Gastroesophageal sphincter (tissue), 4 donors: ENCODE measurements around the gene SPSB3. TPM values are rescaled to one million over a fixed set of nuclear protein-coding genes. Genes with fewer than 3 reads are reported as not detected.

ENCODE experiments used
- ATAC-seq: fragments of 150-250 bp; one replicate; pipeline ENCODE4 v1.9.1; 2016; ENCODE audit warnings: mild to moderate bottlenecking, moderate library complexity
- H3K27ac ChIP-seq, 4 donors: fragments of 200-600 bp; sonication (generic) in 3 of 4; 1 replicate in 3 of 4; 2 replicates in 1 of 4; pipeline ENCODE4 v1.5.1; 2016 to 2019
- H3K27me3 ChIP-seq: fragments of 200-600 bp; sonication (generic); one replicate; pipeline ENCODE4 v1.5.1; 2019
- H3K36me3 ChIP-seq, 2 donors: fragments of 200-600 bp; sonication (generic); one replicate each; pipeline ENCODE4 v1.5.1; 2019; ENCODE audit warnings: control low read depth in 1 of 2
- H3K4me1 ChIP-seq, 3 donors: fragments of 200-600 bp; sonication (generic); 1 replicate in 2 of 3; 2 replicates in 1 of 3; pipeline ENCODE4 v1.5.1; 2016 to 2019; ENCODE audit warnings: control low read depth in 2 of 3
- H3K4me3 ChIP-seq, 2 donors: fragments of 200-600 bp; sonication (generic); one replicate each; pipeline ENCODE4 v1.5.1; 2019; ENCODE audit warnings: mild to moderate bottlenecking in 1 of 2, moderate library complexity in 1 of 2
- H3K9me3 ChIP-seq, 3 donors: fragments of 200-600 bp; sonication (generic); one replicate each; pipeline ENCODE4 v1.5.1; 2017 to 2019; ENCODE audit warnings: control low read depth in 2 of 3
- EP300 ChIP-seq: sonication (generic); formaldehyde crosslinking; IDR thresholded peaks from one replicate; pipeline ENCODE4 v1.6.1; 2017; ENCODE audit warnings: antibody characterized with exemption, mild to moderate bottlenecking
- POLR2A ChIP-seq, 2 donors: fragments of 450-650 bp; IDR thresholded peaks; one replicate each; pipeline ENCODE4 v1.6.1; 2017; ENCODE audit warnings: antibody characterized with exemption in 2 of 2, mild to moderate bottlenecking in 2 of 2, moderate library complexity in 1 of 2
- POLR2AphosphoS5 ChIP-seq: sonication (generic); formaldehyde crosslinking; IDR thresholded peaks from one replicate; pipeline ENCODE4 v1.6.1; 2017; ENCODE audit warnings: antibody characterized with exemption
- WGBS, 2 donors: methylation state at CpG; one replicate each; pipeline ENCODE4 v1.1.5; 2018; ENCODE audit warnings: low coverage in 1 of 2; 5-methylcytosine and 5-hydroxymethylcytosine counted together
- small RNA-seq, 4 donors: library from RNA; depleted of rRNA; stranded (forward); fragments of <200 nt; gene quantifications; one replicate each; pipeline ENCODE3, GENCODE V24; 2016
- total RNA-seq, 4 donors: library from RNA; depleted of rRNA; stranded (reverse); fragments of >200 nt; gene quantifications; one replicate each; pipeline ENCODE4 v1.1.0, GENCODE V29; 2016
- TF ChIP-seq, protein P1 (sequence below), 4 experiments: fragments of 200-600 bp in 2 of 4; fragments of 450-650 bp in 2 of 4; sonication (generic) in 1 of 4; IDR thresholded peaks; one replicate each; pipeline ENCODE4 v1.5.1; 2017 to 2019; ENCODE audit warnings: antibody characterized with exemption in 4 of 4, mild to moderate bottlenecking in 2 of 4, moderate library complexity in 2 of 4

SPSB3 gene
- total RNA-seq, 4 donors from 2014 or later = 52.4 to 81.1 (median 75.4) TPM

DNA sequence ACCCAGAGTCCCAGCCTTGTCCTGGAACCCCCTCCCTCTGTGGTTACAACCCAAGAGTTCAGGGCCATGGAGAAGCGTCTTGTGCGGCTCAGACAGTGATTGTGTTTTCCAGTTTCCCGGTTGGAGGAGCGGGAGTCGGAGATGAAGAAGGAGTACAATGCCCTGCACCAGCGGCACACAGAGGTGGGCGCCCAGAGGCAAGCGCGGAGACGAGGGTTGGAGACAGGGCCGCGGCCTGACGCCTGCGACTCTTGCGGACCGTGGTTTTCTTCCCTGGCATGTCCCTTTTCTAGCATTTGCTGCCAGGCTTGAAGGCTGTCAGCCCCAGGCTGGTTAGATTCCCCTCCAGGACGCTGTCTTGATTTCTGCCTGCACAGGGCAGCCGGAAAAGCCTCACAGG is 53.3 kb downstream of the SPSB3 start:
- peaks cover 0 to 97% of the 10 kb centered on the region in 2 donors for H3K36me3 ChIP-seq

DNA sequence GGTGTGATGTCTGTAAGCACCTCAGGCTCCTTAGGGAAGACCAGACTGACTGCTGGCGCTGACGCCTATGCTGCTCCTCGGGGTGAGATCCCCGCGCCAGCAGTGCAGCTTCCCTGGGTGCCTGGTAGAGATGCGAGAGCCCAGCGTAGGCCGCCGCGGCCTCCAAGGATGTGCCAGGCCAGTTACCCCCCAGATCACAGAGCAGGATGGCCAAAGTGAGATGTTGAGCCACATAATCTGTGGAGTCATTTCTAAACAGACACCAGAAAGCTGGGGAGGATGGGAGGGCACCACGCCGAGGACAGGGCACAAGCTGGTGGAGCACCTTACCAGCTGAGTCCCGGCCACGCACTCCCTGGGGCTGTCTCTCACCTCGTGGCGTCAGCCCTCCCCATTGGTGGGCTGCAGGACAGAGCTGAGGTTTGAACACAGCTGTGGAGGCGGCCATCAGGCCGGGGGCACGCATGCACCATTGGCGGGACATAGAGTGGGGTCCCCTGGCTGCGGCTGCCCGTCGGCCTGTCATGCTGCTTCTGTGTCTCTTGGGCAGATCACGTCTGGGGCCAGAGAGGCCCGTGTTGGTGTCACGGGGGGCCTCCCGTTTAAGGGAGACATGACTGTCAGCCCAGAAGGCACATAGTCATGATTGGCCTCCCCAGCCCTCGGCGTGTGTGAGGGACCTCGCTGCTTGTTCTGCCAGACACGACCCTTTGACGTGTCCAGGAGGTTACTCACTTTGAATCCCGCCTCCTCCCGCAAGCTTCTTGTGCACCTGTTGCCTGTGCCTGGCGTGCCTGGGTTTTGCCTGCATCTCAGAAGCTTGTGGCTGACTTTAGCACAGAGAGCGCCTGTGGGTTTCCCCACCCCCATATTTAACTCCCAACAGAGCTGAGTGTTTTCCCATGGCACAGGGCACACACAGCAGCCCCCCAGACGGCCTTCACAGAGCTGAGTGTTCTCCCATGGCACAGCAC is 54.4 kb downstream of the SPSB3 start:
- WGBS, 2 donors = 90 to 91% methylated on average over 4 to 8 of the region's 37 CpGs
- Histone ChIP-seq H3K36me3 (peaks cover 0 to 86% of the 10 kb centered on the region in 2 donors), H3K4me3 (no peak overlapping the region), H3K27ac (no peak overlapping the region), H3K4me1 (peaks cover 0 to 19% (median 0%) of the 10 kb centered on the region in 3 donors), H3K9me3 (no peaks in the 10 kb centered on the region), H3K27me3 (no peaks in the 10 kb centered on the region)
- no peak for ATAC-seq
- TF ChIP-seq POLR2AphosphoS5 (no peak), EP300 (no peak), POLR2A (IDR thresholded peaks at IDR 0.05) (no peak)
- TF ChIP-seq, protein P1, sequence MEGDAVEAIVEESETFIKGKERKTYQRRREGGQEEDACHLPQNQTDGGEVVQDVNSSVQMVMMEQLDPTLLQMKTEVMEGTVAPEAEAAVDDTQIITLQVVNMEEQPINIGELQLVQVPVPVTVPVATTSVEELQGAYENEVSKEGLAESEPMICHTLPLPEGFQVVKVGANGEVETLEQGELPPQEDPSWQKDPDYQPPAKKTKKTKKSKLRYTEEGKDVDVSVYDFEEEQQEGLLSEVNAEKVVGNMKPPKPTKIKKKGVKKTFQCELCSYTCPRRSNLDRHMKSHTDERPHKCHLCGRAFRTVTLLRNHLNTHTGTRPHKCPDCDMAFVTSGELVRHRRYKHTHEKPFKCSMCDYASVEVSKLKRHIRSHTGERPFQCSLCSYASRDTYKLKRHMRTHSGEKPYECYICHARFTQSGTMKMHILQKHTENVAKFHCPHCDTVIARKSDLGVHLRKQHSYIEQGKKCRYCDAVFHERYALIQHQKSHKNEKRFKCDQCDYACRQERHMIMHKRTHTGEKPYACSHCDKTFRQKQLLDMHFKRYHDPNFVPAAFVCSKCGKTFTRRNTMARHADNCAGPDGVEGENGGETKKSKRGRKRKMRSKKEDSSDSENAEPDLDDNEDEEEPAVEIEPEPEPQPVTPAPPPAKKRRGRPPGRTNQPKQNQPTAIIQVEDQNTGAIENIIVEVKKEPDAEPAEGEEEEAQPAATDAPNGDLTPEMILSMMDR (IDR thresholded peaks at IDR 0.05) = no peak

More for the DNA sequence above, 53.3 kb downstream of the SPSB3 start:
- ATAC-seq = no peak
- Histone ChIP-seq H3K4me3 (no peak overlapping the region), H3K9me3 (no peaks in the 10 kb centered on the region), H3K27ac (no peak overlapping the region), H3K27me3 (no peaks in the 10 kb centered on the region), H3K4me1 (peaks cover 0 to 8% (median 0%) of the 10 kb centered on the region in 3 donors)
- no CpG with 5 or more reads among the region's 18 CpGs for WGBS, 2 donors
- TF ChIP-seq POLR2AphosphoS5 (no peak), POLR2A (IDR thresholded peaks at IDR 0.05) (no peak), EP300 (no peak)
- TF ChIP-seq, protein P1 (IDR thresholded peaks at IDR 0.05) = no peak

Small RNAs within 50 kb of the gene (small RNA-seq; reads per million reads assigned to genes)
- 0 to 0.55 (median 0.18) reads per million in 4 donors for gene MIR3177

Other genes starting within 250 kb of the SPSB3 start
- gene TMEM204, start 248.9 kb downstream of the SPSB3 start, total RNA-seq = 10 to 100 TPM; 28.6 to 48.2 (median 36.6) TPM
- gene IFT140, start 170.5 kb downstream of the SPSB3 start, total RNA-seq = 10 to 100 TPM; 18.6 to 36.3 (median 27.2) TPM
- gene CRAMP1, start 170.2 kb downstream of the SPSB3 start, total RNA-seq = 10 to 100 TPM in 2 of 4 donors, 1 to 10 TPM in 2; 9.0 to 15.1 (median 11.3) TPM
- 10 to 100 TPM; 21.4 to 49.9 (median 31.6) TPM for gene JPT2, start 104.3 kb downstream of the SPSB3 start, total RNA-seq
- 10 to 100 TPM; 12.0 to 66.8 (median 33.1) TPM for gene MAPK8IP3, start 76.4 kb downstream of the SPSB3 start, total RNA-seq
- gene NME3, start 11.0 kb downstream of the SPSB3 start, total RNA-seq = 100 to 1,000 TPM in 1 of 4 donors, 10 to 100 TPM in 3; 49.9 to 106 (median 87.2) TPM
- gene EME2, start 9.8 kb downstream of the SPSB3 start, total RNA-seq = 10 to 100 TPM in 1 of 4 donors, 1 to 10 TPM in 3; 4.6 to 20.4 (median 7.7) TPM
- gene MRPS34, start 9.4 kb downstream of the SPSB3 start, total RNA-seq = 10 to 100 TPM; 44.4 to 72.8 (median 61.3) TPM
- 10 to 100 TPM; 64.4 to 92.2 (median 80.6) TPM for gene NUBP2, start 389 bp upstream of the SPSB3 start, total RNA-seq
- gene IGFALS, start 11.1 kb upstream of the SPSB3 start, total RNA-seq = 1 to 10 TPM in 1 of 4 donors, under 1 TPM in 2, not detected in 1; 0.47 to 1.1 (median 0.67) TPM
- 100 to 1,000 TPM; 124 to 245 (median 175) TPM for gene HAGH, start 44.3 kb upstream of the SPSB3 start, total RNA-seq
- gene FAHD1, start 44.6 kb upstream of the SPSB3 start, total RNA-seq = 10 to 100 TPM; 22.9 to 44.0 (median 30.2) TPM
- not detected for gene MEIOB, start 89.6 kb upstream of the SPSB3 start, total RNA-seq
- not detected for gene HS3ST6, start 135.8 kb upstream of the SPSB3 start, total RNA-seq
- 10 to 100 TPM; 23.8 to 53.7 (median 44.8) TPM for gene MSRB1, start 160.6 kb upstream of the SPSB3 start, total RNA-seq
- gene RPL3L, start 172.1 kb upstream of the SPSB3 start, total RNA-seq = not detected
- 100 to 1,000 TPM; 214 to 400 (median 243) TPM for gene NDUFB10, start 177.0 kb upstream of the SPSB3 start, total RNA-seq
- 1,000 to 10,000 TPM in 3 of 4 donors, 100 to 1,000 TPM in 1; 899 to 1,585 (median 1,295) TPM for gene RPS2, start 182.3 kb upstream of the SPSB3 start, total RNA-seq
- gene RNF151, start 184.3 kb upstream of the SPSB3 start, total RNA-seq = not detected
- gene TBL3, start 189.5 kb upstream of the SPSB3 start, total RNA-seq = 10 to 100 TPM; 26.7 to 38.6 (median 33.2) TPM
- 1 to 10 TPM in 2 of 4 donors, not detected in 2; 1.0 to 1.1 TPM for gene NOXO1, start 198.9 kb upstream of the SPSB3 start, total RNA-seq
- 10 to 100 TPM; 12.8 to 45.6 (median 25.1) TPM for gene GFER, start 201.6 kb upstream of the SPSB3 start, total RNA-seq
- gene SYNGR3, start 207.4 kb upstream of the SPSB3 start, total RNA-seq = 1 to 10 TPM in 3 of 4 donors, not detected in 1; 1.2 to 5.1 (median 3.1) TPM
- gene ZNF598, start 227.2 kb upstream of the SPSB3 start, total RNA-seq = 10 to 100 TPM; 28.5 to 43.0 (median 34.6) TPM
- not detected for gene NPW, start 237.2 kb upstream of the SPSB3 start, total RNA-seq
- 100 to 1,000 TPM in 1 of 4 donors, 10 to 100 TPM in 3; 43.8 to 106 (median 63.8) TPM for gene NHERF2, start 244.3 kb upstream of the SPSB3 start, total RNA-seq